Measurements from ENCODE around the gene PSMD11. TPM values are rescaled to one million over a fixed set of nuclear protein-coding genes. Genes with fewer than 3 reads are reported as not detected.
A peak's percentile ranks its signal among the peaks of the same experiment; 100 is the strongest.

PSMD11 gene
- polyA plus RNA-seq, 1 experiment = 71.6 TPM

- POLR2A ChIA-PET = no interaction called here
Observed at GRCh38 chr17:32461853-32462617, 17.7 kb downstream of the PSMD11 start.

DNA sequence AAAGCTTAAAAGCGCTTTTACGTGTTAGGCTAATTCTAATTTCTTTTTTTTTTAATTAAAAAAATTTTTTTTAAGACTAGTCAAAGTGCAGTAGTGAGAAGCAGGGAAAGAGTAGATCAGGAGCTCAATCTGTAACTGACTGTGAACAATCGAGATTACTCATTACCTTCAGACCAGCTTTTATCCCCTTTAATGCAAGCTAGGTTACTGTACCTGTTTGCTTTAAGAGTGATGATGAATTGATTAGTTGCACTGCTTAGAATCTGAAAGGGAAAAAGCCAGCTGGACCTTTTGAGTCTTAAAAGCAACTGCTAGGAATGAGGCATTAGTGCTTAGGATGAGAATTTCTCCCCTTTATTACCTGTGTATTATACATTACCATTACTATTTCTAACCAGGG, 19.0 kb downstream of the PSMD11 start:
- Histone ChIP-seq H3K36me3 (ENCODE audit: control insufficient read depth, insufficient read depth, low read length) (peaks cover 14% of the 10 kb centered on the region), H3K4me3 (ENCODE audit: low read depth, low read length) (no peak overlapping the region), H3K27me3 (ENCODE audit: control insufficient read depth, insufficient read depth, low read length) (no peaks in the 10 kb centered on the region)
- no peak for TF ChIP-seq CTCF (IDR thresholded peaks at IDR 0.05; ENCODE audit: insufficient read depth, low read depth, low read length)
- ChIA-PET POLR2A (no interaction called here), CTCF (interaction anchor here (0.6 to 5.2 kb wide), 14 partner anchors 9 to 1067 kb away, joined by 3 to 47 read pairs (median 7); partner anchors contain the start of genes CDK5R1 and PSMD11)
- no peak for DNase-seq (ENCODE audit: low read depth)

More at GRCh38 chr17:32461853-32462617, 17.7 kb downstream of the PSMD11 start:
- no peak overlapping the region for H3K4me3 ChIP-seq (ENCODE audit: low read depth, low read length)
- CTCF ChIA-PET = interaction anchor here (0.5 to 5.2 kb wide), 27 partner anchors 7 to 1209 kb away, joined by 3 to 47 read pairs (median 3); partner anchors contain the start of gene PSMD11
- no peak for DNase-seq (ENCODE audit: low read depth)
- TF ChIP-seq CTCF (IDR thresholded peaks at IDR 0.05; ENCODE audit: insufficient read depth, low read depth, low read length) = peak; percentile 63
- peaks cover 10% of the 10 kb centered on the region for H3K36me3 ChIP-seq (ENCODE audit: control insufficient read depth, insufficient read depth, low read length)
- H3K27me3 ChIP-seq (ENCODE audit: control insufficient read depth, insufficient read depth, low read length) = no peaks in the 10 kb centered on the region

DNA sequence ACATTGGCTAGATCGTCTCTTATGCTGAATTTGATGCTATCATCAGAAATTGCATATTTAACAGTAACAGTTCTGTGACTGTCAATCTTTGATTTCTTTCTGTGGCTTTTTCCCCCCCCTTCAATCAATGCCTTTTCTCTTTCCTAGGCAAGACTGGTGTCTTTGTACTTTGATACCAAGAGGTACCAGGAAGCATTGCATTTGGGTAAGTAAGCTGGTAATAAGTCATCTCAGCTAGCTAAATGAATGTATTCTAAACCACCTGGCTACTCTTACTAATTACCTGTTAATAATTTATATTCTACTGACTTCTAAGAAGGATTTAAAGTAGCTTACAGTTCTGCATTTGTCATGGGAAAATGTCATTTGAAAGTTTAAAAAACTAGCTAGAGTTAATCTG, 20.1 kb downstream of the PSMD11 start:
- ChIA-PET CTCF (interaction anchor here (0.9 to 5.2 kb wide), 5 partner anchors 19 to 314 kb away, joined by 3 to 37 read pairs (median 23); partner anchors contain the start of gene PSMD11), POLR2A (no interaction called here)
- no peak overlapping the region for H3K4me3 ChIP-seq (ENCODE audit: low read depth, low read length)
- DNase-seq (ENCODE audit: low read depth) = no peak
- peaks cover 12% of the 10 kb centered on the region for H3K36me3 ChIP-seq (ENCODE audit: control insufficient read depth, insufficient read depth, low read length)
- no peaks in the 10 kb centered on the region for H3K27me3 ChIP-seq (ENCODE audit: control insufficient read depth, insufficient read depth, low read length)
- TF ChIP-seq CTCF (IDR thresholded peaks at IDR 0.05; ENCODE audit: insufficient read depth, low read depth, low read length) = no peak

- TF ChIP-seq CTCF (IDR thresholded peaks at IDR 0.05; ENCODE audit: insufficient read depth, low read depth, low read length) = no peak
- no peaks in the 10 kb centered on the region for H3K27me3 ChIP-seq (ENCODE audit: control insufficient read depth, insufficient read depth, low read length)
- H3K36me3 ChIP-seq (ENCODE audit: control insufficient read depth, insufficient read depth, low read length) = peaks cover 15% of the 10 kb centered on the region
- no peak overlapping the region for H3K4me3 ChIP-seq (ENCODE audit: low read depth, low read length)
- ChIA-PET POLR2A (no interaction called here), CTCF (interaction anchor here (1.0 kb wide), 1 partner anchor 11 kb away, joined by 3 read pairs; no protein-coding TSS in a partner anchor)
- DNase-seq (ENCODE audit: low read depth) = no peak
Observed at GRCh38 chr17:32467949-32468348, 23.6 kb downstream of the PSMD11 start.

DNA sequence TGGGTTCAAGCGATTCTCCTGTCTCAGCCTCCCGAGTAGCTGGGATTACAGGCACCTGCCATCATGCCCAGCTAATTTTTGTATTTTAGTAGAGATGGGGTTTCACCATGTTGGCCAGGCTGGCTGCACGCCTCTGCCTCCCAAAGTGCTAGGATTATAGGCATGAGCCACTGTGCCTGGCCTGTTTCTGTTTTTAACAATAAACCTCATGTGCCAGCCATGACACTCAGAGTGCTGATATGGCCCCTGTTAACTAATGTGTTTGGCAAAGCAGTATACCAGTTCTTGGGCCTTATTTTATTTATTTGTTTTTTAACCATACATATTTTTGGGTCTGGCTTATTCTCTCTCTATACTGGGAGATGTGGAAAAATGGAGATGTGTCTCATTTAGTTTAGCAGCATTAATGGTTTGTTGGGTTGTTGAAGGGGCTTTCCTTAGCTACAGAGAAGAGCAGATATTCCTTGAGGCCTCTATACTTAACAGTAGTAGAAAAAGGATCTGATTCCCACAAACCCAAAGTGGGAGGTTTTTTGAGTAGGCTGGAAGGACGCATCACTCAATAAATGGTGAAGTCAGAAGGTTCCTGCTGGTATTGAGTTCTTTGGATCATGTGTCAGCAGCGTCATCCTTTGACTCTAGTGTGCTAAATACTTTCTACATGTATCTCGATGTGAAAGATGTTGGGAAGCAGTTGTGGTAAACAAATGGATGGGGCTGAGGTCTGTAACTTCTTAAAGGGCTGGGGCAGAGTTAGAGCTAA, 26.3 kb downstream of the PSMD11 start:
- H3K4me3 ChIP-seq (ENCODE audit: low read depth, low read length) = no peak overlapping the region
- ChIA-PET CTCF (interaction anchor here (0.8 to 4.7 kb wide), 4 partner anchors 9 to 115 kb away, joined by 3 to 47 read pairs (median 6); no protein-coding TSS in a partner anchor), POLR2A (no interaction called here)
- peaks cover 25% of the 10 kb centered on the region for H3K36me3 ChIP-seq (ENCODE audit: control insufficient read depth, insufficient read depth, low read length)
- no peak for TF ChIP-seq CTCF (IDR thresholded peaks at IDR 0.05; ENCODE audit: insufficient read depth, low read depth, low read length)
- DNase-seq (ENCODE audit: low read depth) = no peak
- no peaks in the 10 kb centered on the region for H3K27me3 ChIP-seq (ENCODE audit: control insufficient read depth, insufficient read depth, low read length)
